K562 (cell line): ENCODE data around the gene LRPAP1. TPM values are rescaled to one million over a fixed set of nuclear protein-coding genes. Genes with fewer than 3 reads are reported as not detected.
"Not testable (repeated sequence)": the region's sequence is repeated elsewhere in the genome, so short reads cannot be mapped to it uniquely, and the experiment has no call there.

ENCODE experiments used
- ATAC-seq: fragments of 200-7000 bp; cut with Tn5 transposase; 3 replicates; pipeline ENCODE4 v1.9.1; 2020; ENCODE audit warnings: moderate library complexity
- BruUV-seq: library from RNA; stranded (reverse); fragments of 400-500 nt; replicated peaks from 2 replicates; lab custom pipeline; 2021; lab: Mats Ljungman, UMichigan
- CTCF ChIA-PET: fragments of 300-600 bp; formaldehyde crosslinking; extraction: SDS; loops from one replicate; lab custom pipeline; 2021; ENCODE audit warnings: low intra/inter-chr PET ratio; lab: Yijun Ruan, JAX
- POLR2A ChIA-PET: fragments of 300-600, 350-650 bp; sonication (Branson Sonifier 250); formaldehyde crosslinking; extraction: SDS; loops from one replicate; lab custom pipeline; 2021; ENCODE audit warnings: antibody characterized with exemption, inconsistent platforms; lab: Yijun Ruan, JAX
- DNase-seq, 4 experiments: peaks; one replicate each; pipeline versions ENCODE4 v3.0.0 to v3.0.0-alpha.2; 2011 to 2018; ENCODE audit warnings: low spot score in 3 of 4, mixed read lengths in 3 of 4; ENCODE audit errors: extremely low read depth in 1 of 4
- FAIRE-seq: peaks from 2 replicates; lab custom pipeline; 2011; peaks lifted over from hg19 to GRCh38; lab: Jason Lieb, UNC
- H2AFZ ChIP-seq: 2 replicates; pipeline ENCODE4 v1.6.0; 2011; ENCODE audit warnings: low read depth, low read length, control low read depth, inconsistent platforms
- H3K27ac ChIP-seq: fragments of 200-600 bp; 3 replicates; pipeline ENCODE4 v1.8.0; 2011; ENCODE audit warnings: low read depth, mild to moderate bottlenecking, control low read depth, inconsistent platforms, low read length, moderate library complexity, mixed read lengths; ENCODE audit errors: extremely low read depth
- H3K27me3 ChIP-seq, 2 experiments: fragments of 300-600 bp in 1 of 2; 2 replicates in 1 of 2; 3 replicates in 1 of 2; pipeline versions ENCODE4 v1.6.0 to v1.8.0; 2011; ENCODE audit warnings: inconsistent platforms in 2 of 2, low read length in 2 of 2, mild to moderate bottlenecking in 1 of 2, mixed read lengths in 1 of 2, moderate library complexity in 1 of 2; ENCODE audit not compliant: control insufficient read depth in 2 of 2, insufficient read depth in 2 of 2
- H3K36me3 ChIP-seq: fragments of 300-600 bp; 3 replicates; pipeline ENCODE4 v1.8.0; 2011; ENCODE audit warnings: mild to moderate bottlenecking, low read length, inconsistent platforms; ENCODE audit not compliant: control insufficient read depth, insufficient read depth
- H3K4me1 ChIP-seq, 2 experiments: fragments of 200-600 bp in 1 of 2; replicated peaks in 1 of 2; 2 replicates in 1 of 2; 3 replicates in 1 of 2; pipeline versions ENCODE4 v1.5.1 to v1.8.0; 2011; ENCODE audit warnings: inconsistent platforms in 2 of 2, low read length in 2 of 2, mild to moderate bottlenecking in 1 of 2, mixed read lengths in 1 of 2, moderate library complexity in 1 of 2; ENCODE audit not compliant: control insufficient read depth in 2 of 2, insufficient read depth in 2 of 2
- H3K4me2 ChIP-seq: 2 replicates; pipeline ENCODE4 v1.6.1; 2011; ENCODE audit warnings: low read length, control low read depth, inconsistent platforms, mixed read lengths; ENCODE audit not compliant: insufficient read depth
- H3K4me3 ChIP-seq: fragments of 200-600 bp; sonication (generic), shearing (Covaris generic); 2 replicates; pipeline ENCODE4 v1.5.1; 2016; ENCODE audit warnings: control low read depth, inconsistent platforms
- H3K79me2 ChIP-seq: fragments of 200-600 bp; 3 replicates; pipeline ENCODE4 v1.8.0; 2011; ENCODE audit warnings: low read length, inconsistent platforms; ENCODE audit not compliant: control insufficient read depth, insufficient read depth
- H3K9ac ChIP-seq, 2 experiments: 2 replicates each; pipeline versions ENCODE4 v1.6.0 to v1.6.1; 2011; ENCODE audit warnings: low read depth in 2 of 2, low read length in 2 of 2, control low read depth in 1 of 2, inconsistent platforms in 1 of 2, mild to moderate bottlenecking in 1 of 2, mixed read lengths in 1 of 2; ENCODE audit not compliant: insufficient read depth in 1 of 2
- H3K9me1 ChIP-seq: one replicate; pipeline ENCODE4 v1.6.0; 2011; ENCODE audit warnings: inconsistent platforms, mild to moderate bottlenecking, low read length, moderate library complexity; ENCODE audit not compliant: control insufficient read depth, insufficient read depth
- H3K9me3 ChIP-seq: replicated peaks from 2 replicates; pipeline ENCODE4 v1.5.1; 2011; ENCODE audit warnings: low read depth, low read length, inconsistent platforms; ENCODE audit not compliant: control insufficient read depth, insufficient read depth
- H4K20me1 ChIP-seq: replicated peaks from 2 replicates; pipeline ENCODE4 v1.6.1; 2011; ENCODE audit warnings: low read length, inconsistent platforms, mixed read lengths; ENCODE audit not compliant: control insufficient read depth, insufficient read depth
- ARNT ChIP-seq, 2 experiments: fragments of 450-650 bp; IDR thresholded peaks; 2 replicates each; pipeline ENCODE4 v1.6.1; 2016; ENCODE audit warnings: mild to moderate bottlenecking in 1 of 2
- CHD7 ChIP-seq: fragments of 200-600 bp; sonication (generic); IDR thresholded peaks from one replicate; pipeline ENCODE4 v1.6.1; 2012; ENCODE audit warnings: mild to moderate bottlenecking, low read depth, low read length, inconsistent platforms
- KLF1 ChIP-seq: fragments of 450-650 bp; IDR thresholded peaks from 2 replicates; pipeline ENCODE4 v1.6.1; 2016; ENCODE audit warnings: missing genetic modification characterization, missing compliant biosample characterization
- OTX1 ChIP-seq: fragments of 450-650 bp; formaldehyde crosslinking; IDR thresholded peaks from 2 replicates; pipeline ENCODE4 v1.4.0; 2022; ENCODE audit warnings: mild to moderate bottlenecking
- SP1 ChIP-seq: sonication (generic); formaldehyde crosslinking; IDR thresholded peaks from 2 replicates; pipeline ENCODE4 v1.8.1; 2022; ENCODE audit warnings: mild to moderate bottlenecking, missing genetic modification reagents
- WGBS: fragments of 100-300 bp; shearing (Covaris generic); methylation state at CpG from one replicate; pipeline ENCODE4 v1.1.6; 2016; ENCODE audit warnings: low coverage, mixed read lengths; ENCODE audit not compliant: insufficient coverage; ENCODE audit errors: missing lambda C conversion rate; 5-methylcytosine and 5-hydroxymethylcytosine counted together
- in situ Hi-C: fragments of 300-500 bp; cut with MboI; formaldehyde crosslinking; loops from 4 replicates; pipeline ENCODE4 v1.15.0; 2018; ENCODE audit warnings: inconsistent platforms, mixed read lengths
- intact Hi-C: fragments of 100-400 bp; cut with micrococcal nuclease; formaldehyde crosslinking; loops from 2 replicates; pipeline ENCODE4 v1.14.2; 2022
- polyA plus RNA-seq, 8 experiments: library from polyadenylated mRNA; depleted of rRNA in 4 of 8; stranded (reverse) in 5 of 8; unstranded in 3 of 8; fragments of >200 nt; fragmentation: Nextera tagmentation in 2 of 8; fragmentation: Illumina TruSeq in 1 of 8; extraction: Ambion mirVana in 2 of 8; extraction: Trizol in 1 of 8; gene quantifications; 2 replicates each; pipeline versions ENCODE4 v1.2.1 to v1.2.3, GENCODE V29; 2011 to 2014; ENCODE audit warnings: inconsistent platforms in 1 of 8, missing spikeins in 1 of 8
- total RNA-seq, 7 experiments: library from RNA; depleted of rRNA in 6 of 7; stranded (reverse); fragments of >200 nt in 6 of 7; fragmentation: Illumina TruSeq in 2 of 7; extraction: Trizol in 2 of 7; gene quantifications; 2 replicates each; pipeline versions ENCODE4 v1.2.1 to v1.2.3, GENCODE V29; 2011 to 2021; ENCODE audit warnings: low replicate concordance in 1 of 7

Gene LRPAP1
- total and polyA plus RNA-seq, 9 of the 15 experiments (the other 6 are each of a cell fraction or from before 2014, with no cell fraction given), result 1.1 to 75.5 (median 41.8) TPM

GRCh38 chr4:3459156-3459555, 73.1 kb downstream of the LRPAP1 start:
- H3K4me1 ChIP-seq, result peaks cover 0 to 15% of the 10 kb centered on the region in 2 experiments; a peak in 2 of 5 replicates
- FAIRE-seq, H3K36me3 ChIP-seq, H3K27ac ChIP-seq, H3K9me1 ChIP-seq, POLR2A ChIA-PET, H4K20me1 ChIP-seq, H3K79me2 ChIP-seq, H3K9ac ChIP-seq, DNase-seq, H3K4me3 ChIP-seq, intact Hi-C loops, in situ Hi-C loops, H3K4me2 ChIP-seq, ATAC-seq, H3K9me3 ChIP-seq, H2AFZ ChIP-seq, BruUV-seq, CTCF ChIA-PET: not testable (repeated sequence)
- H3K27me3 ChIP-seq, result peaks cover 15 to 46% of the 10 kb centered on the region in 2 experiments; a peak in 3 of 5 replicates
- 0% methylated on average over 5 of the region's 5 CpGs for WGBS

GRCh38 chr4:3458371-3458770, 73.9 kb downstream of the LRPAP1 start:
- ChIA-PET POLR2A (no interaction called here), CTCF (no interaction called here)
- Histone ChIP-seq H3K4me3 (no peak overlapping the region), H3K36me3 (no peaks in the 10 kb centered on the region), H3K4me2 (no peak overlapping the region), H3K4me1 (peaks cover 0 to 9% of the 10 kb centered on the region in 2 experiments; a peak in 2 of 5 replicates), H3K9me3 (no peaks in the 10 kb centered on the region), H3K79me2 (no peaks in the 10 kb centered on the region), H3K9me1 (peaks cover 2% of the 10 kb centered on the region), H2AFZ (no peak overlapping the region), H3K27ac (no peak overlapping the region), H3K27me3 (peaks cover 12 to 40% of the 10 kb centered on the region in 2 experiments; a peak in 3 of 5 replicates), H4K20me1 (no peaks in the 10 kb centered on the region), H3K9ac (no peak overlapping the region)
- DNase-seq (no peak), ATAC-seq (no peak), FAIRE-seq (no peak)
- no peak for TF ChIP-seq SP1 (CRISPR knock-in tag)
- no peak for TF ChIP-seq OTX1 (CRISPR knock-in tag)
- no peak for TF ChIP-seq KLF1 (tag)
- TF ChIP-seq CHD7, result no peak
- TF ChIP-seq ARNT (IDR thresholded peaks at IDR 0.05), result no peak
- in situ Hi-C loops (no loop called here), intact Hi-C loops (no loop called here)
- WGBS, result under 1% methylated on average over 6 of the region's 6 CpGs
- BruUV-seq, result no TSS peak
